Measurements from ENCODE around the gene MNAT1. TPM values are rescaled to one million over a fixed set of nuclear protein-coding genes. Genes with fewer than 3 reads are reported as not detected.

Gene MNAT1
- polyA plus RNA-seq, 3 donors, result 4.1 to 5.8 (median 4.5) TPM

- no peak for TF ChIP-seq CTCF (IDR thresholded peaks at IDR 0.05)
Observed at GRCh38 chr14:60968671-60969070, 234.1 kb downstream of the MNAT1 start.

GRCh38 chr14:60970146-60970545 is 235.6 kb downstream of the MNAT1 start:
- Mint-ChIP-seq H3K27me3 (ENCODE audit: low read depth in 3 of 3) (no peaks in the 10 kb centered on the region), H3K9me3 (no peaks in the 10 kb centered on the region), H3K36me3 (peaks cover 12 to 14% of the 10 kb centered on the region in 2 donors), H3K27ac (no peak overlapping the region), H3K4me1 (peaks cover 9% of the 10 kb centered on the region), H3K4me3 (no peak overlapping the region)
- Histone ChIP-seq H3K9me3 (replicated peaks in 1 of 2; ENCODE audit: control insufficient read depth in 1 of 2, insufficient read depth in 1 of 2, low read length in 2 of 2) (no peaks in the 10 kb centered on the region), H3K4me3 (replicated peaks in 1 of 3; ENCODE audit: low read depth in 2 of 3, low read length in 3 of 3) (no peak overlapping the region), H3K36me3 (replicated peaks in 1 of 2; ENCODE audit: control insufficient read depth in 1 of 2, insufficient read depth in 2 of 2, low read length in 2 of 2) (peaks cover 0 to 19% of the 10 kb centered on the region in 2 donors), H2AFZ (ENCODE audit: insufficient read depth, low read depth, low read length, poor library complexity, severe bottlenecking) (no peak overlapping the region), H3K79me2 (ENCODE audit: insufficient read depth, low read length) (no peaks in the 10 kb centered on the region), H3K27me3 (ENCODE audit: control insufficient read depth in 2 of 2, insufficient read depth in 2 of 2, low read length in 2 of 2) (no peaks in the 10 kb centered on the region), H3K9ac (ENCODE audit: insufficient read depth, low read length, poor library complexity, severe bottlenecking) (no peak overlapping the region), H3K4me1 (ENCODE audit: control insufficient read depth in 1 of 2, insufficient read depth in 2 of 2, low read length in 2 of 2) (peaks cover 0 to 13% of the 10 kb centered on the region in 2 donors), H3K27ac (ENCODE audit: low read depth in 1 of 2, low read length in 2 of 2) (peak overlapping the region in 1 of 2 donors; percentile 12), H4K20me1 (ENCODE audit: insufficient read depth, low read length) (no peaks in the 10 kb centered on the region), H3K4me2 (replicated peaks; ENCODE audit: extremely low read depth, low read length, poor library complexity, severe bottlenecking) (no peak overlapping the region)
- TF ChIP-seq CTCF (IDR thresholded peaks at IDR 0.05), result no peak
- WGBS (ENCODE audit: insufficient coverage), result no CpG with 5 or more reads among the region's 2 CpGs
- intact Hi-C loops (cut with micrococcal nuclease), result no loop called here
- DNase-seq, result peak; percentile 8 to 34 (median 20)

More at GRCh38 chr14:60968671-60969070, 234.1 kb downstream of the MNAT1 start:
- DNase-seq, result no peak
- H3K27me3 ChIP-seq (ENCODE audit: control insufficient read depth in 2 of 2, insufficient read depth in 2 of 2, low read length in 2 of 2), result no peaks in the 10 kb centered on the region
- H3K9me3 ChIP-seq (replicated peaks in 1 of 2; ENCODE audit: control insufficient read depth in 1 of 2, insufficient read depth in 1 of 2, low read length in 2 of 2), result no peaks in the 10 kb centered on the region
- H3K27ac ChIP-seq (ENCODE audit: low read depth in 1 of 2, low read length in 2 of 2), result no peak overlapping the region
- no peak overlapping the region for H2AFZ ChIP-seq (ENCODE audit: insufficient read depth, low read depth, low read length, poor library complexity, severe bottlenecking)
- Mint-ChIP-seq H3K27ac (no peak overlapping the region), H3K27me3 (ENCODE audit: low read depth in 3 of 3) (peaks cover 0 to 2% (median 0%) of the 10 kb centered on the region in 3 donors), H3K9me3 (no peaks in the 10 kb centered on the region), H3K4me1 (peaks cover 9% of the 10 kb centered on the region), H3K4me3 (no peak overlapping the region), H3K36me3 (peaks cover 7 to 8% of the 10 kb centered on the region in 2 donors)
- peaks cover 0 to 6% of the 10 kb centered on the region in 2 donors for H3K36me3 ChIP-seq (replicated peaks in 1 of 2; ENCODE audit: control insufficient read depth in 1 of 2, insufficient read depth in 2 of 2, low read length in 2 of 2)
- H3K4me2 ChIP-seq (replicated peaks; ENCODE audit: extremely low read depth, low read length, poor library complexity, severe bottlenecking), result no peak overlapping the region
- H3K79me2 ChIP-seq (ENCODE audit: insufficient read depth, low read length), result no peaks in the 10 kb centered on the region
- H3K9ac ChIP-seq (ENCODE audit: insufficient read depth, low read length, poor library complexity, severe bottlenecking), result no peak overlapping the region
- peaks cover 0 to 13% of the 10 kb centered on the region in 2 donors for H3K4me1 ChIP-seq (ENCODE audit: control insufficient read depth in 1 of 2, insufficient read depth in 2 of 2, low read length in 2 of 2)
- no peak overlapping the region for H3K4me3 ChIP-seq (replicated peaks in 1 of 3; ENCODE audit: low read depth in 2 of 3, low read length in 3 of 3)
- H4K20me1 ChIP-seq (ENCODE audit: insufficient read depth, low read length), result no peaks in the 10 kb centered on the region
- intact Hi-C loops (cut with micrococcal nuclease), result no loop called here

Data from CD14-positive monocyte (primary cell).